Osteoblast (primary cell): ENCODE measurements around the gene ADARB2. TPM values are rescaled to one million over a fixed set of nuclear protein-coding genes. Genes with fewer than 3 reads are reported as not detected.

Experiments used
- DNase-seq: peaks from one replicate; pipeline ENCODE4 v3.0.0; 2011; ENCODE audit warnings: low spot score, mixed read lengths; ENCODE audit not compliant: insufficient read length; ENCODE audit errors: missing footprints
- H2AFZ ChIP-seq: 2 replicates; pipeline ENCODE4 v1.6.0; 2011; ENCODE audit warnings: mild to moderate bottlenecking, low read length
- H3K27ac ChIP-seq: 2 replicates; pipeline ENCODE4 v1.5.1; 2011; ENCODE audit warnings: mild to moderate bottlenecking, low read depth, low read length, moderate library complexity
- H3K27me3 ChIP-seq: 2 replicates; pipeline ENCODE4 v1.6.0; 2012; ENCODE audit warnings: mild to moderate bottlenecking, control low read depth, inconsistent platforms, low read length, moderate library complexity; ENCODE audit not compliant: insufficient read depth
- H3K36me3 ChIP-seq: 2 replicates; pipeline ENCODE4 v1.5.1; 2011; ENCODE audit warnings: mild to moderate bottlenecking, low read length, control low read depth, moderate library complexity; ENCODE audit not compliant: insufficient read depth
- H3K4me1 ChIP-seq: 2 replicates; pipeline ENCODE4 v1.5.1; 2011; ENCODE audit warnings: mild to moderate bottlenecking, low read length, control low read depth, moderate library complexity; ENCODE audit not compliant: insufficient read depth
- H3K4me2 ChIP-seq: 2 replicates; pipeline ENCODE4 v1.6.0; 2011; ENCODE audit warnings: mild to moderate bottlenecking, low read length; ENCODE audit not compliant: insufficient read depth
- H3K4me3 ChIP-seq: fragments of 200-600 bp; sonication (generic); 3 replicates; pipeline ENCODE4 v1.5.1; 2012; ENCODE audit warnings: mild to moderate bottlenecking, low read length, inconsistent platforms; ENCODE audit not compliant: insufficient read depth
- H3K79me2 ChIP-seq: 2 replicates; pipeline ENCODE4 v1.6.0; 2012; ENCODE audit warnings: mild to moderate bottlenecking, low read length, control low read depth, inconsistent platforms; ENCODE audit not compliant: insufficient read depth
- H3K9me3 ChIP-seq: 2 replicates; pipeline ENCODE4 v1.5.1; 2011; ENCODE audit warnings: low read depth, low read length, control low read depth
- H4K20me1 ChIP-seq: 2 replicates; pipeline ENCODE4 v1.6.0; 2012; ENCODE audit warnings: mild to moderate bottlenecking, low read length, control low read depth; ENCODE audit not compliant: insufficient read depth
- CTCF ChIP-seq: IDR thresholded peaks from 2 replicates; pipeline ENCODE4 v1.5.1; 2011; ENCODE audit warnings: mild to moderate bottlenecking, low read depth, low read length, moderate library complexity; ENCODE audit errors: extremely low read depth
- total RNA-seq: library from RNA; depleted of rRNA; stranded (reverse); fragments of >200 nt; gene quantifications from 2 replicates; pipeline ENCODE4 v1.2.3, GENCODE V29; 2012

Gene ADARB2
- total RNA-seq, 1 donor, result not detected

GRCh38 chr10:1270906-1271305 lies 466.4 kb downstream of the ADARB2 start:
- no peaks in the 10 kb centered on the region for H3K4me1 ChIP-seq
- no peaks in the 10 kb centered on the region for H3K79me2 ChIP-seq
- no peak overlapping the region for H3K27ac ChIP-seq
- no peak overlapping the region for H3K4me3 ChIP-seq
- H3K9me3 ChIP-seq, result no peaks in the 10 kb centered on the region
- no peaks in the 10 kb centered on the region for H3K27me3 ChIP-seq
- H4K20me1 ChIP-seq, result no peaks in the 10 kb centered on the region
- DNase-seq, result no peak
- no peak for TF ChIP-seq CTCF
- H3K4me2 ChIP-seq, result no peak overlapping the region
- H3K36me3 ChIP-seq, result no peaks in the 10 kb centered on the region
- no peak overlapping the region for H2AFZ ChIP-seq

- DNase-seq, result no peak
- Histone ChIP-seq H3K36me3 (no peaks in the 10 kb centered on the region), H2AFZ (no peak overlapping the region), H3K4me3 (no peak overlapping the region), H3K79me2 (no peaks in the 10 kb centered on the region), H3K4me1 (no peaks in the 10 kb centered on the region), H3K27ac (no peak overlapping the region), H3K27me3 (no peaks in the 10 kb centered on the region), H4K20me1 (no peaks in the 10 kb centered on the region), H3K9me3 (no peaks in the 10 kb centered on the region), H3K4me2 (no peak overlapping the region)
- TF ChIP-seq CTCF, result no peak
These were observed 466.8 kb downstream of the ADARB2 start for GRCh38 chr10:1270490-1270889.

GRCh38 chr10:1268831-1269230 lies 468.5 kb downstream of the ADARB2 start:
- no peak overlapping the region for H3K4me3 ChIP-seq
- H2AFZ ChIP-seq, result no peak overlapping the region
- H3K79me2 ChIP-seq, result no peaks in the 10 kb centered on the region
- no peak for DNase-seq
- H3K36me3 ChIP-seq, result no peaks in the 10 kb centered on the region
- H3K4me2 ChIP-seq, result no peak overlapping the region
- TF ChIP-seq CTCF, result no peak
- no peaks in the 10 kb centered on the region for H4K20me1 ChIP-seq
- no peaks in the 10 kb centered on the region for H3K4me1 ChIP-seq
- no peak overlapping the region for H3K27ac ChIP-seq
- H3K9me3 ChIP-seq, result no peaks in the 10 kb centered on the region
- H3K27me3 ChIP-seq, result no peaks in the 10 kb centered on the region

- Histone ChIP-seq H3K4me3 (no peak overlapping the region), H3K36me3 (no peaks in the 10 kb centered on the region), H3K4me1 (no peaks in the 10 kb centered on the region), H3K27ac (no peak overlapping the region), H3K27me3 (no peaks in the 10 kb centered on the region), H3K4me2 (no peak overlapping the region), H3K9me3 (no peaks in the 10 kb centered on the region), H4K20me1 (no peaks in the 10 kb centered on the region), H2AFZ (no peak overlapping the region), H3K79me2 (no peaks in the 10 kb centered on the region)
- DNase-seq, result no peak
- no peak for TF ChIP-seq CTCF
These were observed 469.8 kb downstream of the ADARB2 start for GRCh38 chr10:1267568-1267967.
